ENCODE measurements around the gene ABL1. TPM values are rescaled to one million over a fixed set of nuclear protein-coding genes. Genes with fewer than 3 reads are reported as not detected.
"Not testable (repeated sequence)": the region's sequence is repeated elsewhere in the genome, so short reads cannot be mapped to it uniquely, and the experiment has no call there.

The ABL1 gene
- total RNA-seq, 1 donor from 2014 or later = 33.3 TPM

GRCh38 chr9:130846487-130847305 is 11.6 kb downstream of the ABL1 start:
- ATAC-seq (peak; percentile 40), DNase-seq (peak; percentile 45)
- intact Hi-C loops (cut with micrococcal nuclease) = no loop called here

- peak; percentile 84 for ATAC-seq
- DNase-seq = peak; percentile 70
- intact Hi-C loops (cut with micrococcal nuclease) = no loop called here
These were observed 12.5 kb downstream of the ABL1 start for GRCh38 chr9:130847306-130848217.

GRCh38 chr9:130848514-130848913 is 13.5 kb downstream of the ABL1 start:
- not testable (repeated sequence) for ATAC-seq

GRCh38 chr9:130849356-130849755 is 14.3 kb downstream of the ABL1 start:
- intact Hi-C loops (cut with micrococcal nuclease) = no loop called here
- ATAC-seq (no peak), DNase-seq (no peak)

More at GRCh38 chr9:130848514-130848913, 13.5 kb downstream of the ABL1 start:
- intact Hi-C loops (cut with micrococcal nuclease); DNase-seq: not testable (repeated sequence)

GRCh38 chr9:130852801-130853200 is 17.7 kb downstream of the ABL1 start:
- no peak for ATAC-seq

GRCh38 chr9:130854092-130854491 is 19.0 kb downstream of the ABL1 start:
- intact Hi-C loops (cut with micrococcal nuclease) = loop anchor here (5.0 kb wide), 1 partner anchor 137 kb away; no protein-coding TSS in a partner anchor
- ATAC-seq = no peak
- DNase-seq = no peak

More at GRCh38 chr9:130852801-130853200, 17.7 kb downstream of the ABL1 start:
- intact Hi-C loops (cut with micrococcal nuclease) = loop anchor here (5.0 kb wide), 1 partner anchor 136 kb away; no protein-coding TSS in a partner anchor
- no peak for DNase-seq

- intact Hi-C loops (cut with micrococcal nuclease) = loop anchor here (5.0 kb wide), 1 partner anchor 138 kb away; no protein-coding TSS in a partner anchor
- DNase-seq (no peak), ATAC-seq (no peak)
These were observed 19.8 kb downstream of the ABL1 start for GRCh38 chr9:130854835-130855234.

GRCh38 chr9:130856474-130856873 is 21.4 kb downstream of the ABL1 start:
- no peak for DNase-seq
- ATAC-seq = no peak
- intact Hi-C loops (cut with micrococcal nuclease) = no loop called here

GRCh38 chr9:130857864-130858738 is 23.0 kb downstream of the ABL1 start:
- intact Hi-C loops (cut with micrococcal nuclease) = loop anchor here (1.0 kb wide), 1 partner anchor 34 kb away; no protein-coding TSS in a partner anchor
- DNase-seq = peak; percentile 71
- peak; percentile 48 for ATAC-seq

- peak; percentile 11 for ATAC-seq
- DNase-seq = no peak
- intact Hi-C loops (cut with micrococcal nuclease) = no loop called here
These were observed 24.0 kb downstream of the ABL1 start for GRCh38 chr9:130858739-130859705.

- peak; percentile 87 for DNase-seq
- peak; percentile 91 for ATAC-seq
- intact Hi-C loops (cut with micrococcal nuclease) = loop anchor here (5.0 to 10.0 kb wide), 3 partner anchors 74 to 158 kb away; partner anchors contain the start of gene FIBCD1
These were observed 25.6 kb downstream of the ABL1 start for GRCh38 chr9:130860458-130861316.

- intact Hi-C loops (cut with micrococcal nuclease) = loop anchor here (5.0 to 10.0 kb wide), 3 partner anchors 73 to 159 kb away; partner anchors contain the start of gene FIBCD1
- no peak for DNase-seq
These were observed 26.5 kb downstream of the ABL1 start for GRCh38 chr9:130861372-130862180.

GRCh38 chr9:130862217-130862616 is 27.2 kb downstream of the ABL1 start:
- no peak for ATAC-seq
- DNase-seq = no peak
- intact Hi-C loops (cut with micrococcal nuclease) = loop anchor here (5.0 to 10.0 kb wide), 3 partner anchors 73 to 160 kb away; partner anchors contain the start of gene FIBCD1

More at GRCh38 chr9:130861372-130862180, 26.5 kb downstream of the ABL1 start:
- ATAC-seq = no peak

- DNase-seq = no peak
- ATAC-seq = no peak
- intact Hi-C loops (cut with micrococcal nuclease) = loop anchor here (5.0 to 10.0 kb wide), 3 partner anchors 72 to 160 kb away; partner anchors contain the start of gene FIBCD1
These were observed 27.7 kb downstream of the ABL1 start for GRCh38 chr9:130862747-130863146.

- intact Hi-C loops (cut with micrococcal nuclease) = loop anchor here (5.0 to 10.0 kb wide), 3 partner anchors 70 to 162 kb away; partner anchors contain the start of gene FIBCD1
- DNase-seq (no peak), ATAC-seq (no peak)
These were observed 29.5 kb downstream of the ABL1 start for GRCh38 chr9:130864541-130864940.

All from left ventricle myocardium superior (tissue), 1 donor.